NOMO-1 (cell line): ENCODE data around the gene WDPCP.

ENCODE experiments used
- DNase-seq, 2 experiments: peaks; one replicate each; lab custom pipeline; 2025; ENCODE audit not compliant: unreplicated experiment in 2 of 2; lab: John Stamatoyannopoulos, UW

The WDPCP gene

GRCh38 chr2:63544017-63544627, 44.2 kb downstream of the WDPCP start:
- no peak for DNase-seq

GRCh38 chr2:63539416-63540162, 48.7 kb downstream of the WDPCP start:
- no peak for DNase-seq

- no peak for DNase-seq
These were observed 49.9 kb downstream of the WDPCP start for GRCh38 chr2:63538390-63538789.

GRCh38 chr2:63537306-63537705, 51.0 kb downstream of the WDPCP start:
- no peak for DNase-seq

GRCh38 chr2:63530704-63531279, 57.5 kb downstream of the WDPCP start:
- DNase-seq = no peak

- DNase-seq = no peak
These were observed 62.4 kb downstream of the WDPCP start for GRCh38 chr2:63525905-63526304.

- no peak for DNase-seq
These were observed 65.3 kb downstream of the WDPCP start for GRCh38 chr2:63522950-63523349.

GRCh38 chr2:63520793-63521192, 67.5 kb downstream of the WDPCP start:
- DNase-seq = no peak

GRCh38 chr2:63514781-63515180, 73.5 kb downstream of the WDPCP start:
- no peak for DNase-seq

- no peak for DNase-seq
These were observed 74.0 kb downstream of the WDPCP start for GRCh38 chr2:63514237-63514716.

- DNase-seq = no peak
These were observed 82.0 kb downstream of the WDPCP start for GRCh38 chr2:63506320-63506719.

- DNase-seq = no peak
These were observed 84.5 kb downstream of the WDPCP start for GRCh38 chr2:63503818-63504217.

GRCh38 chr2:63500398-63500797, 87.9 kb downstream of the WDPCP start:
- no peak for DNase-seq

GRCh38 chr2:63497576-63497975, 90.7 kb downstream of the WDPCP start:
- no peak for DNase-seq

- no peak for DNase-seq
These were observed 93.3 kb downstream of the WDPCP start for GRCh38 chr2:63494968-63495367.

- no peak for DNase-seq
These were observed 94.2 kb downstream of the WDPCP start for GRCh38 chr2:63494100-63494499.

- DNase-seq = peak in 1 of 2 experiments; percentile 13
These were observed 100.1 kb downstream of the WDPCP start for GRCh38 chr2:63488118-63488713.

GRCh38 chr2:63486861-63487290, 101.4 kb downstream of the WDPCP start:
- peak in 1 of 2 experiments; percentile 16 for DNase-seq

- no peak for DNase-seq
These were observed 103.4 kb downstream of the WDPCP start for GRCh38 chr2:63484901-63485300.

- no peak for DNase-seq
These were observed 103.8 kb downstream of the WDPCP start for GRCh38 chr2:63484481-63484880.

- no peak for DNase-seq
These were observed 110.6 kb downstream of the WDPCP start for GRCh38 chr2:63477686-63478085.
